Stimulated activated CD4-positive, alpha-beta T cell treated with anti-CD3 and anti-CD28 coated beads, Interleukin-1b, Interleukin-23, amount 100 ng/mL, for 4 hours (primary cell): ENCODE results near the gene RNU6-9.
"Not testable (repeated sequence)": the region's sequence is repeated elsewhere in the genome, so short reads cannot be mapped to it uniquely, and the experiment has no call there.

Experiments used
- DNase-seq, 2 donors: peaks; one replicate each; pipeline ENCODE4 v3.0.0-alpha.2; 2020; ENCODE audit warnings: low read depth in 2 of 2

Gene RNU6-9

DNA sequence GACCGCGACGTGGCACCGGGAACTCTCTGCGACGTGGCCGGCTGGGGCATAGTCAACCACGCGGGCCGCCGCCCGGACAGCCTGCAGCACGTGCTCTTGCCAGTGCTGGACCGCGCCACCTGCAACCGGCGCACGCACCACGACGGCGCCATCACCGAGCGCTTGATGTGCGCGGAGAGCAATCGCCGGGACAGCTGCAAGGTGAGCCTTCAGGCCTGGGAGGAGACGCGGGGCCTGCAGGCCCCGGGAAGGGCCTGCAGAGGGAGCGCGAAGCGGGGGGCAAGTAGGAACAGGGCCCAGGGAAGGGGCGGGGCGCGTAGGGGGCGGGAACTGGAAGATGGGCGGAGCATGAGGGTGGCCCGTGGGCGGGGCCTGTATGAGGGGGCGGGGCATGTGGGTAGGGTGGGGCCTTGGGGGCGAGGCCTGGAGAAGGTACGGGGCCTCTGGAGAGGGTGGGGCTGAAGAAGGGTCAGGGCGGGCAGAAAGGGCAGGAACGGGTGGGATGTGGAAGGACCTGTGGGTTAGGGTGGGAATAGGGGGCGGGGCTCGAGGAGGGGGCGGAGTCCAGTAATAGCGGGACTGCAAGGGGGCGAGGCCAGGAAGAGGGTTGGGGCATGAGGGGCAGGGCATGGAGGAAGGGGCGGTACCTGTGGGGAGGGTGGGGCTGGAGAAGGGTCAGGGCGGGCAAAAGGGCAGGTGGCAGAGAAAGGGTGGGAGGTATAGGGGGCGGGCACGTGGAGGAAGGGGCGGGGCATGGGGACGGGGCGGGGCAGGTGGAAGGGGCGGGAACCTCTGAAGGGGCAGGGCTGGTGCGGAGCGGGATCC lies 31.3 kb upstream of the RNU6-9 start:
- DNase-seq, result peak; percentile 59 to 60

DNA sequence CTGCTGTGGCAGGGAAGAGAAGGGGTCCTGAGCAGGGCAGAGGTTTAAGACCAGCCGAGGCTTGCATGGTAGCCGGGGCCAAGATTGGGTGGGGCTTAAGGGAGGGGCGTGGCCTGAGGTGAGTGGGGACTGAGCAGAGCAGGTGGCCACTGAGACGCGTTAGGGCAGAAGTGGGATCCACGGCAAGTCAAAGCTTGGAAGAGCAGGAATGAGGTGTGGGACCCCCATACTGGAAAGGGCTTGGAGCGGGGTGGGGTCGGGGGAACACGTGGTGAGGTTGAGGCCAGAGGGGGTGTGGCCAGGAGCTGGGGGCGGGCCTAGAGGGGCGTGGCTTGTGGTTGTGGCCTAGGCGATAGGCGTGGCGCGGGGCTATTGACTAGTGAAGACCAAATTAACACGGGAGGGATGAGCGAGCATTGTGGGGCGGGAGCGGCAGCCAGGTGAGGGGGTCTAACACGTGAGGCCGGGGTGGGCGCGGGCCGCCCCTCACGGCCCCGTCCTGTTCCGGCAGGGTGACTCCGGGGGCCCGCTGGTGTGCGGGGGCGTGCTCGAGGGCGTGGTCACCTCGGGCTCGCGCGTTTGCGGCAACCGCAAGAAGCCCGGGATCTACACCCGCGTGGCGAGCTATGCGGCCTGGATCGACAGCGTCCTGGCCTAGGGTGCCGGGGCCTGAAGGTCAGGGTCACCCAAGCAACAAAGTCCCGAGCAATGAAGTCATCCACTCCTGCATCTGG lies 30.5 kb upstream of the RNU6-9 start:
- DNase-seq, result peak; percentile 63 to 65

DNA sequence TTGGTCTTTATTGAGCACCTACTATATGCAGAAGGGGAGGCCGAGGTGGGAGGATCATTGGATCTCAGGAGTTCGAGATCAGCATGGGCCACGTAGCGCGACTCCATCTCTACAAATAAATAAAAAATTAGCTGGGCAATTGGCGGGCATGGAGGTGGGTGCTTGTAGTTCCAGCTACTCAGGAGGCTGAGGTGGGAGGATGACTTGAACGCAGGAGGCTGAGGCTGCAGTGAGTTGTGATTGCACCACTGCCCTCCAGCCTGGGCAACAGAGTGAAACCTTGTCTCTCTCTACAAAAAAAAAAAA lies 30.0 kb upstream of the RNU6-9 start:
- DNase-seq, result no peak

DNA sequence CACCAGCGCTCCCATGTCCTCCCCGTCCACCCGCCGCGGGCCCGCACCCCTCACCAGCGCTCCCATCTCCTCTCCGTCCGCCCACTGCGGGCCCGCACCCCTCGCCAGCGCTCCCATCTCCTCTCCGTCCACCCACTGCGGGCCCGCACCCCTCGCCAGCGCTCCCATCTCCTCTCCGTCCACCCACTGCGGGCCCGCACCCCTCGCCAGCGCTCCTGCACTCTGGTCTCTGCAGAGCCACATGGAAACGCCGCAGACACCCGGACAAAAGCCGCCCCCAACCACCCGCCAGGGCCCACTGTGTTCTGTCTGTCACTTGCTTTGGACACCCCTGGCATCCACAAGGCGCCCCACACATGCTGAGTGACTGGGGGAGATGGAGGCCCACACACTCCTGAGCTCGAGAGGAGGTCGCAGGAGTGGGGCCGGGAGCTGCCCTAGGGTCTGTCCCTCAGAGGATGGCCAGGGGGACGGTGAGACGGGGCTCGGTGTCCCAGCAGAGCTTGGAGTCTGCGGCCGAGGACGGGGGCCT lies 26.4 kb upstream of the RNU6-9 start:
- no peak for DNase-seq

DNA sequence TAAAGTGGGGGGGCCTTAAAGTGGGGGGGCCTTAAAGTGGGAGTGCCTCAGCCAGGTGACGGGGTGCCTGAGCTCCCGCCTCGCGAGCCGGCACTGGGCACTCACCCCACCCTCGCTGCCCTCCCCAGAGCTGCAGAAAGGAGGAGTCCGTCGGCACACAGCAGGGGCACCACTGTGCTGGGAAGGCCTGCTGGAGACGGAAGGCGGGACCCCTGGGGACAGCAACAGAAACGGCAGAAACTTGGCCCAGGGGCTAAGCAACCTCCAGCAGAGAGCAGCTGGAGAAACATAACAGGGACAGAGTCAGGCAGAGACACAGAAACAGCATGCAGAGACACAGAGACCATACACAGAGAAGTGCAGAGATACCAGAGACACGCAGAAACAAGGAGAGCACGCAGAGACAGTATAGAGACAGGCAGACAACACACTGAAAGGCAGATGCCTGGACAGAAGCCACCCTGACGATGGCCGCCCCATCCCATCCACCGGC lies 25.9 kb upstream of the RNU6-9 start:
- DNase-seq, result no peak

DNA sequence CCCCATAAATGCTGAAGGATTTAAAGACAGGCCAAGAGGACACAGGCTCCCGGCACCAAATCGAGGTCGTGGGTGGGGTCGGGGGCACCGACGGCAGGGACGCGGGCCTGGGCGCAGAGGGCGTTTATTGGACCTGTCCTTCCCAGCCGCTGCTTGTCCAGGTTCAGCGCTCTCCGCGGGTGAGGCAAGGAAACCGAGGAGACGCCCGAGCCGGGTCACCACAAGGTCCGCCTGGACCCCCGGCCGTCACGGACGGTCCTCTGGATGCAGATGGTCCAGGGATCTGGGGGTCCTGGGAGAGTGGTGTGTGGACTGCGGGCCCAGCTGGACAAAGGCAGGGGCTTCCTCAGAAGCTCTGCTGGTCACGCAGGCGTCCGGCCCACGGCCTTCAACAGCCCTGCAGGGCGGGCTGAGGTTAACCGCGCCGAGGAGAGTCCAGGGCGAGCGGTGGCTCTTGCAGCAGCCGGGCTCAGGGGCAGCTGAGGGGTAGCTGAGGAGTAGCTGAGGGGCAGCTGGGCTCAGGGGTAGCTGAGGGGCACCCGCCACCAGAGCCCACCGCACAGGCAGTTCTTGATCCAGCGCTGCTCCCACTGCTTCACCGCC lies 25.3 kb upstream of the RNU6-9 start:
- no peak for DNase-seq

DNA sequence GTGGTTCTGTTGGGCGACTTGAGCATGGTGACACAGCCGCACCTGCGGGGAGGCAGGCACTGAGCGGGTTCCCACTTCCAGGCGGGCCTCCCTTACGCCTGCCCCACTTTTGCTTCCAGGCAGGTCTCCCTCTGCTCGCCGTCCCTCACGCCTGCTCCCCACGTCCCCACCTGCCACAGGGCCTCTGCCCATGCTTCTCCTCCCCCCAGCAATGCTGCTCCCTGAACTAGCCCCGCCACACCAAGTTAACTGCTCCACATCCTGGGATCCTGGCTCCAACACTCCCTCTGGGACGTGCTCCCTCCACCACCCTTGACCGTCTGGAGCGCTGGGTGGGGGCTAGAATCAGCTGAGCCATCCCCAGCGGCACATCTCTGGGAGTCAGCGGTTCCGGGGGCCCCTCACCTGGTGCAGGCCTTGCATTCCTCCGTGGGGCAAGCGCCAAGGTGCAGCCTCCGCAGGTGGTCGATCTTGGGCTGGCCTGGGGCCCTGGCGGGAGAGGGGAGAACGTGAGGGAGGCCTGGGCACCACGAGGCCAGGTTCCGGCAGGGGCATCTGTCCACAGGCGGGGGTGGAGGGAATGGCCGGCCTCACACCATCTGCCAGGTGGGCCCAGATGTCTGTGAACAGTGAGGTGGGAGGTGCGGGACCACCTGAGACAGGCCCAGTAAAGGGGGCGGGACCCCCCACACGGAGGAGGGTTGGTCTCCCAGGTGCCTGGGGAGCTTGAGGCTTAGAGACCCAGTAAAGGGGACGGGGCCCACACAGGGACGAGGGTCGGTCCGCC lies 24.6 kb upstream of the RNU6-9 start:
- no peak for DNase-seq

DNA sequence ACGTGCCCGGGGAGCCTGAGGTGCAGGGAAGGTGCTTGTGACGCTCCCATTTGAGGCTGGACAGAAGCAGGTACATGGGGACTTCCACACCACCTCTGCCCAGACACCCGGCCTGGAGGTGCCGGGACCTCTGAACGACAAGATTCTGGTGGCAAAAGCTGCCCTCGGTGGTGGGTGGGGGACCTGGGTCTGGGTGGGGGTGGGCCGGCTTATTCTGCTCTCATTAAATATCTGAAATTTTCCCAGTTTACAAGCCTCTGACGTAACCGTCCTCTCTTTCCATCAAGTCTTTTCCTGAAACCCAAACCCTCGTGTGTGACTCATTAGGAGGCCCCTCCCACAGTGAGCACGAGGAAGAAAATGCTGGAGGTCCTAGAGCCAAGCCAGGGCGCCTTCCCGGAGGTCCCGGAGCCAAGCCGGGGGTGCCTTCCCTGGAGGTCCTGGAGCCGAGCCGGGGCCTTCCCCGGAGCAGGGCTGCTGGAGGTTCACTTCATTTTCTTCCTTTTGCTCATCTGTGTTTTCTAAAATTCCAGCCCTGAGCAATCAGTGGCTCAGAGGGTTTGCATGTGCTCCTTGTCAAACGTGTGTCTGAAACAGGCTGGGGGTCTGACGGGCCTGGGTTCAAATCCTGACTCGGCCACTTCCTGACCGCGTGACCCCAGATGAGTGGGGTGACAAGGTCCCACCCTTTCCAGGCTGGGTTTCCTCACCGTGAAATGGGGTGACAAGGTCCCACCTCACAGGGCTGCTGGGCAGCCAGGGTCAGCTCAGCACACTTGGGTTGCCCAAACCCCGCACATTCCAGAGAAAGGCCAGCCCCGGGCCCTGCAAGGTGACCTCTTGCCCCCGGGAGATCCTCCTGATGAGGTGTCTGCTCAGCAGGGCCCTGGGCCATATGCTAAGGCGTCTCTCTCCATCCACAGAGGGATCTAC lies 23.8 kb upstream of the RNU6-9 start:
- no peak for DNase-seq

DNA sequence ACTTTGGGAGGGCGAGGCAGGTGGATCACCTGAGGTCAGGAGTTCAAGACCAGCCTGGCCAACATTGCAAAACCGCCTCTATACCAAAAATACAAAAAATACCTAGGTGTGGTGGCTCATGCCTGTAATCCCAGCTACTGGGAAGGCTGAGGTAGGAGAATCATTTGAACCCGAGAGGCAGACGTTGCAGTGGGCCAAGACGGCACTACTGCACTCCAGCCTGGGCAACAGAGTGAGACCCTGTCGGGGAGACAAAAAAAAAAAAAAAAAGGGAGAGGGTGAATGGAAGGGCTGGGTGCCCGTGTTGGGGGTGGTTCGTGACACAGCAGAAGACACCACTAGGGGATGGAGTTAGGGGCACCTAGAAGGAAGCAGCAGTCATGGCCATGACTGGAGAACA lies 23.0 kb upstream of the RNU6-9 start:
- no peak for DNase-seq

DNA sequence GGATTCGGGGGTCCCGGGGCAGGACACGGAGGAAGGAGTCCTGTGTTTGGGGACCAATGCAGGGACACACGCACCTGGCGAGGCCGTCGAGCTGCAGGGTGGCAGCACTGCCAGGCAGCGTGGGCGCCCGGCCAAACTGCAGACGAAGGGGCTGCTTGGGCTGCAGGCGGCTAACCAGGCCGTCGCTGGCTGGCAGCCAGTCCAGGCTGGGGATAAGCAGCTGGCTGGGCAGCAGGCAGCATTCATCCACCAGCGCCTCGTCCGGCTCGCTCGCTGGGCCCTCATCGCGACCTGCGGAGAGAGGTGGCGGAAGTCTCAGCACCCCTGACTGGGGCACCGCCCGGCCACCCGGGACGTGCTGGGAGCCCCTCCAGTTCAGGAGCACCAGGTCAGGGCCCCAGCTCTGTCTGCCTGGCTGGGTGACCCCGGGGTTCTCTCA lies 22.3 kb upstream of the RNU6-9 start:
- no peak for DNase-seq

DNA sequence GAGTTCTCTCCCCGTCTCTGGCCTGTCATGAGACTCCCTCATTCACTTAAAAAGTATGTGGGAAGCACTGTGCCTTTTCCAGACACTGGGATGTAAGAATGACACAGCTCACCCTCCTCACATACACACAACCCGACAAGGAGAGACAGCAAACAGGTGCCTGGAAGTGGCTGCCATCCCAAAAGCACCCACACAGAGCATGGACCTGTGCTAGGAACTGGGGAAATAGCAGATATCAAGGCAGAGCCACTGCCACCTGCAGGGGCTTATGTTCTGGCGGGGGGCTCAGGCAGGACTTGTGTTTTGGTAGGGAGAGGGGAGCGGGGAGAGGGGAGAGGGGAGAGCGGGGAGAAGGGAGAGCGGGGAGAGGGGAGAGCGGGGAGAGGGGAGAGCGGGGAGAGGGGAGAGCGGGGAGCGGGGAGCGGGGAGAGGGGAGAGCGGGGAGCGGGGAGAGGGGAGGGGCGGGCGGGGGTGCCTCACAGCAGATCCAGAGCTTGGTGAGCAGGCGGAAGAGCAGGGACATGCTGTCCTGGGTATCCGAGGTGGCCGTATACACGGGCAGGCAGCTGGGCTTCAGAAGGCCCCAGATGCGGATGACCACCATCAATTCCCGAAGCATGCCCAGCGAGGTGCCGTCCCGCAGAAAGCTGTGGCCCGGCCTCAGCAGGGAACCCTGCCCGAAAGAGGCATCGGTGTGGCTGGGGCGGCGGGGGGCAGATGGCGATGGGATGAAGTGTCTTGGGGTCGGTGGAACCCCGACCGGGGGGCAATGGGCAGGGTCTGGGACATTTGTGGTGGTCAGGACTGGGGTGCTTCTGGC lies 21.6 kb upstream of the RNU6-9 start:
- no peak for DNase-seq

DNA sequence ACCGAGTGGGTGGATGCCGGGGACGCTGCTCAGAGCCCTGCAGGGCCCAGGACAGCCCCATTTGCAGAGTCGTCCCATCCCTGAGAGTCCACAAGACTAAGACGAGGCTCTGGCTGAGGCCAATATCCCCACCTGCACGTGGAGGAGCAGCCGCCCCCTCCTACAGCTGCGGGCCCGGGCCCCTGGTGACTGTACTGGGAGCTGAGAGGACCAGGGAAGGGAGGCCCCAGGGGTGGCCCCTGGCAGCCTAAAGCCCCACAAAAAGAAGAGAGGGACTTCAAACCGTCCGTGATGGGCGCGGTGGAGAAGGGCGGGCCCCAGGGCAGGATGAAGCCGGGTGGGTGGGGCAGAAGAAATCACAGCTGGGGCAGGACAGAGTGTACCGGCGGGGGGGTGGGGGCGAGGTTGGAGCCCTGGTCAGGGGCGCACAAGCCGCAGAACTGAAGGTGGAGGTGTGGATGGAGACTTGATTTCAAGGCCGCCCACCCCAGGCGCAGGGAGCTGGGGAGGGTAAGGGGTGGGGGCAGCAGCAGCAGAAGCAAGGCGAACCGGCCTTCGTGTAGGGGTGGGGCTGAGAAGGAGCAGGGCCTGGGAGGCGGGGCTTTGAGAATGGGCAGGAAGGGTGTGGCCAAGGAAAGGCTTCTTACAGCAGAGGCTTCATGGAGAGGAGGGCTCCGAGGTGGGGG lies 20.9 kb upstream of the RNU6-9 start:
- DNase-seq, result peak; percentile 45 to 60

DNA sequence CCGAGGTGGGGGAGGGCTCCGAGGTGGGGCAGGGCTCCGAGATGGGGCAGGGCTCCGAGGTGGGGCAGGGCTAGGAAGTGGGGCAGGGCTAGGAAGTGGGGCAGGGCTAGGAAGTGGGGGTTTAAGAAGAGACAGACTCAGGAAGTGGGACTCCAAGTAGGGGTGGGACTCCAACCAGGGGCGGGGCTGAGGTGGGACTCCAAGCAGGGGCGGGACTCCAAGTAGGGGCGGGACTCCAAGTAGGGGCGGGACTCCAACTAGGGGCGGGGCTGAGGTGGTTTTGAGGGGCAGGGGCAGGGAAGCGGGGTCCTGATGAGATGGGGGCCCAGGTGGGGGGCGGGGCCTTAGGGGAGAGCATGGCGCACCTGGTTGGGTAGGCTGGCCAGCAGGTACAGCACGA lies 20.2 kb upstream of the RNU6-9 start:
- peak in 1 of 2 donors; percentile 45 for DNase-seq

DNA sequence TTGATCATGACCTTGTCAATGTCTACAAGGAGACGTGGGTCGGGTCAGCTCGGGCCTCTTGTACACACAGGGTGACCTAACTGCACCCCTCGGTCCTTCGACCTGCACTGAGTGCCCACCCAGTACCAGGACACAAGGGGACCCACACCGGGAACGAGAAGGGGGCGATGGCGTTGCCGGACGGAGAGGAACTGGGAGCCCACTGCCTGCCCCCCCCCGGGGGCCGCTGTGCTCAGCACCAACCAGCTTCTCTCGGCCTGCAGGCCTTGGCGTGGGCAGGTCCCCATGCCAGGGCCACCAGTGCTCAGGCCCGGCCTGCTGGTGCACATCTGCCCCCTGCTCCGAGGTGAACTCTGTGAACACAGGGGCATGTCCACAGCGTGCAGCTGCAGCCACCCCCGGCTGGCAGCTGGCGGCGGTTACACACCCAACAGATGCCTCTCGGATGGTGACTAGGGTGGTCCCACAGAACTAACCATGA lies 19.7 kb upstream of the RNU6-9 start:
- no peak for DNase-seq

DNA sequence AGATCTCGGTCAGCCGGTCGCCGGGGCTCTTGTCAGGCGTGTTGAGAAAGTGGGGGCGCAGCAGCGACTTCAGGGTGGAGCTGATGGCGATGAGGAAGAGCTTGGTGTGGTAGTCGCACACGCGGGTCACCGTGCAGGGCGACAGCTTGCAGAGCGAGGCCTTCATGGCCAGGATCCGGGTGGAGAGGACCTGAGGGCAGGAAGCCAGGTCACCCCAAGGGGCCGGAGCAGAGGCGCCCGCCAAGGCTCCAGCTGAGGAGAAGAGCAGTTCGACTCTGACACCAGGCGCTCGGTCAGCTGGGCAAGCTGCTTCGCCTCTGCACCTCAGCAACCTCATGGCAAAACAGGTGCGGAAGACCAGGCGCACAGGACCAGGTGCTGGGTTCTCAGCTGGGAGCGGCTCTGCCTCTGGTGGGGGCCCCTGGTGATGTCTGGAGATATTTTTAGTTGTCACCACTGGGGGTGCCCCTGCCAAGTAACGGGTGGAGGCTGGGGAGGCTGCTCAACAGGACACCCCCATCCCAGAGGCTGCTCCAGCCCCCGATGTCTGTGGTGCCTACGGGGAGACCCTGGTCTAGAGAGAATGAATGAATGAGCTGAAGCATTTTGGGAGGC lies 17.9 kb upstream of the RNU6-9 start:
- DNase-seq, result no peak

DNA sequence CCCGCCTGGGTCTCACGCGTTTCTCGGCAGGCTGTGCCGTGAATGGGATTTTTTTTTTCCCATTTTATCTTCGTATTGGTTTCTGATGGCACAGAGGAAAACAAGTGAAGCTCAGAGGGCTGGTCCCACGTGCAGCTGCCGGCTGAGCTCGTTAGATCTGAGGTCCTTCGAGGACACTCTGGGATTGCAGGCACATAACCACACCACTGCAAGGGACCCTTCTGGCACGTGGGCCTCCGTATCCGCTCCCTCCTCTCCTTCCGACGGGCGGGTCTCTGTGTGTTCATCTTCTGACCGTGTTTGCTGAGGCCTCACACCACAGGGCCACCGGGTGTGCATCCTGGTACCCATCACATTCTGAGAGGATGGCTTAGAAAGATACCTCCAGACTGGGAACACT lies 17.2 kb upstream of the RNU6-9 start:
- DNase-seq, result no peak

DNA sequence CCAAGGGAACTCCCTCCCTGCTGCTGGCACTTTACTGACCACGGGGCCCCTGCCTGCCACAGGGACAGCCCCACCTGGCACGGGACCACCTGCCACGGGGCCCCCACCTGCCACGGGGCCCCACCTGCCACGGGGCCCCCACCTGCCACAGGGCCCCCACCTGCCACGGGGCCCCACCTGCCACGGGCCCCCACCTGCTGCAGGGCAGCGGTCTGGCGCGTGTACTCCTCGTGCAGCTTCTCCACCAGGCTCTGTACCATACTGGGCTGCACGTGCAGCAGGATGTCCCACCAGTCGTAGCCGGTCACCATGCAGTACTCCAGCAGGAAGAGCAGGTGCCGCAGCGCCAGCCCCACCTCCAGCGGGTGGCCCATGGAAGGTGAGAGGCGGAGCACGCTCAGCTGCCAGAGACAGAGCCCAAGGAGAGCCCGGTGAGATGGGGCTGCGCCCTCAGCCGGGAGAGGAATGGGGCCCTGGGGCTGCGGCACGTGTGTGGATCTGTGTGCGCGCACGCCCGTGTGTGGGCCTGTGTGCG lies 16.4 kb upstream of the RNU6-9 start:
- no peak for DNase-seq

DNA sequence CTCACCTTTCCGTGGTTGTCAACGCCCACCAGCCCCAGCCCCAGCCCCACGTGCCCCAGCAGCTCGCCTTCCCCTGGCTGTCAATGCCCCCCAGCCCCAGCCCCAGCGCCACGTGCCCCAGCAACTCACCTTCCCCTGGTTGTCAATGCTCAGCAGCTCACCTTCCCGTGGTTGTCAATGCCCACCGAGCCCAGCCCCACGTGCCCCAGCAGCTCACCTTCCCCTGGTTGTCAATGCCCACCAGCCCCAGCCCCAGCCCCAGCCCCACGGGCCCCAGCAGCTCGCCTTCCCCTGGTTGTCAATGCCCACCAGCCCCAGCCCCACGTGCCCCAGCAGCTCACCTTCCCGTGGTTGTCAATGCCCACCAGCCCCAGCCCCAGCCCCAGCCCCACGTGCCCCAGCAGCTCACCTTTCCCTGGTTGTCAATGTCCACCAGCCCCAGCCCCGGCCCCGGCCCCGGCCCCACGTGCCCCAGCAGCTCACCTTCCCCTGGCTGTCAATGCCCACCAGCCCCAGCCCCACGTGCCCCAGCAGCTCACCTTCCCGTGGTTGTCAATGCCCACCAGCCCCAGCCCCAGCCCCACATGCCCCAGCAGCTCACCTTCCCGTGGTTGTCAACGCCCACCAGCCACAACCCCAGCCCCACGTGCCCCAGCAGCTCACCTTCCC lies 15.2 kb upstream of the RNU6-9 start:
- not testable (repeated sequence) for DNase-seq
